B cell (primary cell): Measurements from ENCODE around the gene VRTN.

ENCODE experiments used
- CTCF ChIP-seq: fragments of 200-600 bp; IDR thresholded peaks from one replicate; pipeline ENCODE4 v1.8.0; 2022; ENCODE audit warnings: antibody characterized with exemption, mild to moderate bottlenecking
- EZH2 ChIP-seq: IDR thresholded peaks from 2 replicates; pipeline ENCODE4 v1.6.1; 2012; ENCODE audit warnings: borderline replicate concordance, low read depth, mild to moderate bottlenecking, moderate library complexity, low read length; ENCODE audit not compliant: insufficient read depth, poor library complexity, severe bottlenecking

GRCh38 chr14:74400031-74400685, 51.9 kb downstream of the VRTN start:
- no peak for TF ChIP-seq CTCF
- no peak for TF ChIP-seq EZH2
